Measurements from ENCODE around the gene GPR152. TPM values are rescaled to one million over a fixed set of nuclear protein-coding genes. Genes with fewer than 3 reads are reported as not detected.
A peak's percentile ranks its signal among the peaks of the same experiment; 100 is the strongest.

The GPR152 gene
- total and polyA plus RNA-seq, 4 experiments from 2014 or later: 0.35 to 1.7 TPM; not detected in 2

GRCh38 chr11:67448220-67448609 is 4.3 kb downstream of the GPR152 start:
- Histone ChIP-seq H3K9me3 (ENCODE audit: control insufficient read depth in 1 of 2, low read length in 2 of 2) (no peaks in the 10 kb centered on the region), H3K27me3 (ENCODE audit: insufficient read depth, low read length) (no peaks in the 10 kb centered on the region), H3K36me3 (ENCODE audit: insufficient read depth, low read length) (no peaks in the 10 kb centered on the region), H3K27ac (ENCODE audit: low read depth, low read length) (peak overlapping the region; percentile 16), H3K4me3 (ENCODE audit: low read length in 2 of 2) (no peak overlapping the region), H3K4me1 (ENCODE audit: insufficient read depth, low read length) (peaks cover 51% of the 10 kb centered on the region)
- intact Hi-C loops (cut with micrococcal nuclease): no loop called here
- Mint-ChIP-seq H3K27ac (peak overlapping the region; percentile 32 to 94 (median 52)), H3K4me1 (peaks cover 37 to 67% (median 49%) of the 10 kb centered on the region in 4 donors), H3K36me3 (no peaks in the 10 kb centered on the region), H3K27me3 (no peaks in the 10 kb centered on the region), H3K9me3 (peaks cover 0 to 2% (median 0%) of the 10 kb centered on the region in 8 donors), H3K4me3 (peak overlapping the region in 2 of 8 donors; percentile 36 to 56)
- ChIA-PET CTCF (ENCODE audit: partially characterized antibody) (no interaction called here), POLR2A (ENCODE audit: partially characterized antibody) (interaction anchor here (1.2 to 30.4 kb wide), 5 partner anchors 9 to 46 kb away, joined by 4 to 900 read pairs (median 130); partner anchors contain the start of genes CABP4, CORO1B, GPR152 and PPP1CA)
- DNase-seq: no peak

GRCh38 chr11:67445515-67445914 is 7.0 kb downstream of the GPR152 start:
- Histone ChIP-seq H3K27me3 (ENCODE audit: insufficient read depth, low read length) (no peaks in the 10 kb centered on the region), H3K4me3 (ENCODE audit: low read length in 2 of 2) (no peak overlapping the region), H3K36me3 (ENCODE audit: insufficient read depth, low read length) (no peaks in the 10 kb centered on the region), H3K4me1 (ENCODE audit: insufficient read depth, low read length) (peaks cover 75% of the 10 kb centered on the region), H3K27ac (ENCODE audit: low read depth, low read length) (peak overlapping the region; percentile 75), H3K9me3 (ENCODE audit: control insufficient read depth in 1 of 2, low read length in 2 of 2) (no peaks in the 10 kb centered on the region)
- peak overlapping the region; percentile 94 to 100 (median 98) for H3K27ac Mint-ChIP-seq
- H3K9me3 Mint-ChIP-seq: peaks cover 0 to 2% (median 0%) of the 10 kb centered on the region in 8 donors
- POLR2A ChIA-PET (ENCODE audit: partially characterized antibody): interaction anchor here (0.7 to 30.4 kb wide), 11 partner anchors 7 to 62 kb away, joined by 3 to 900 read pairs (median 4); partner anchors contain the start of genes AIP, CABP4, CDK2AP2 and CORO1B
- peak overlapping the region in 7 of 8 donors; percentile 27 to 87 (median 77) for H3K4me3 Mint-ChIP-seq
- H3K36me3 Mint-ChIP-seq: peaks cover 0 to 1% of the 10 kb centered on the region in 2 donors
- no peak for DNase-seq
- H3K27me3 Mint-ChIP-seq: no peaks in the 10 kb centered on the region
- peaks cover 48 to 87% (median 68%) of the 10 kb centered on the region in 4 donors for H3K4me1 Mint-ChIP-seq
- CTCF ChIA-PET (ENCODE audit: partially characterized antibody): interaction anchor here (0.6 to 2.2 kb wide), 3 partner anchors 14 to 44 kb away, joined by 3 to 7 read pairs (median 3); partner anchors contain the start of gene PPP1CA
- intact Hi-C loops (cut with micrococcal nuclease): no loop called here

- Mint-ChIP-seq H3K9me3 (no peaks in the 10 kb centered on the region), H3K36me3 (peaks cover 0 to 11% of the 10 kb centered on the region in 2 donors), H3K27me3 (no peaks in the 10 kb centered on the region), H3K4me3 (peak overlapping the region; percentile 45 to 86 (median 62)), H3K27ac (peak overlapping the region; percentile 87 to 98 (median 89)), H3K4me1 (peaks cover 53 to 90% (median 72%) of the 10 kb centered on the region in 4 donors)
- DNase-seq: no peak
- no peaks in the 10 kb centered on the region for H3K36me3 ChIP-seq (ENCODE audit: insufficient read depth, low read length)
- no peaks in the 10 kb centered on the region for H3K9me3 ChIP-seq (ENCODE audit: control insufficient read depth in 1 of 2, low read length in 2 of 2)
- CTCF ChIA-PET (ENCODE audit: partially characterized antibody): no interaction called here
- no peak overlapping the region for H3K4me3 ChIP-seq (ENCODE audit: low read length in 2 of 2)
- H3K27ac ChIP-seq (ENCODE audit: low read depth, low read length): peak overlapping the region; percentile 75
- intact Hi-C loops (cut with micrococcal nuclease): loop anchor here (1.0 kb wide), 2 partner anchors 14 to 27 kb away; partner anchors contain the start of genes RPS6KB2 and TMEM134
- POLR2A ChIA-PET (ENCODE audit: partially characterized antibody): interaction anchor here (1.2 to 30.4 kb wide), 11 partner anchors 4 to 41 kb away, joined by 3 to 900 read pairs (median 11); partner anchors contain the start of genes AIP, CABP4, CORO1B and GPR152
- H3K4me1 ChIP-seq (ENCODE audit: insufficient read depth, low read length): peaks cover 80% of the 10 kb centered on the region
- H3K27me3 ChIP-seq (ENCODE audit: insufficient read depth, low read length): no peaks in the 10 kb centered on the region
Observed at GRCh38 chr11:67442504-67443404, 9.8 kb downstream of the GPR152 start.

GRCh38 chr11:67441731-67442351 is 10.7 kb downstream of the GPR152 start:
- Mint-ChIP-seq H3K27ac (peak overlapping the region; percentile 87 to 98 (median 89)), H3K9me3 (no peaks in the 10 kb centered on the region), H3K4me3 (peak overlapping the region; percentile 39 to 86 (median 56)), H3K4me1 (peaks cover 50 to 87% (median 64%) of the 10 kb centered on the region in 4 donors), H3K36me3 (peaks cover 0 to 19% of the 10 kb centered on the region in 2 donors), H3K27me3 (no peaks in the 10 kb centered on the region)
- DNase-seq: peak; percentile 47 to 70 (median 56)
- Histone ChIP-seq H3K4me3 (ENCODE audit: low read length in 2 of 2) (no peak overlapping the region), H3K36me3 (ENCODE audit: insufficient read depth, low read length) (no peaks in the 10 kb centered on the region), H3K27ac (ENCODE audit: low read depth, low read length) (peak overlapping the region; percentile 40), H3K9me3 (ENCODE audit: control insufficient read depth in 1 of 2, low read length in 2 of 2) (no peaks in the 10 kb centered on the region), H3K27me3 (ENCODE audit: insufficient read depth, low read length) (no peaks in the 10 kb centered on the region), H3K4me1 (ENCODE audit: insufficient read depth, low read length) (peaks cover 71% of the 10 kb centered on the region)
- CTCF ChIA-PET (ENCODE audit: partially characterized antibody): interaction anchor here (0.7 to 1.6 kb wide), 3 partner anchors 11 to 27 kb away, joined by 3 to 4 read pairs (median 3); partner anchors contain the start of gene TMEM134
- intact Hi-C loops (cut with micrococcal nuclease): no loop called here
- POLR2A ChIA-PET (ENCODE audit: partially characterized antibody): interaction anchor here (11.9 to 31.8 kb wide), 5 partner anchors 3 to 47 kb away, joined by 279 to 2262 read pairs (median 900); partner anchors contain the start of genes AIP, CABP4, CARNS1 and CORO1B

GRCh38 chr11:67441098-67441563 is 11.4 kb downstream of the GPR152 start:
- no peaks in the 10 kb centered on the region for H3K27me3 ChIP-seq (ENCODE audit: insufficient read depth, low read length)
- Mint-ChIP-seq H3K27me3 (no peaks in the 10 kb centered on the region), H3K4me3 (peak overlapping the region in 3 of 8 donors; percentile 21 to 82 (median 55)), H3K27ac (peak overlapping the region; percentile 43 to 98 (median 92)), H3K9me3 (no peaks in the 10 kb centered on the region), H3K36me3 (peaks cover 4 to 24% of the 10 kb centered on the region in 2 donors), H3K4me1 (peaks cover 48 to 86% (median 59%) of the 10 kb centered on the region in 4 donors)
- POLR2A ChIA-PET (ENCODE audit: partially characterized antibody): interaction anchor here (0.9 to 31.8 kb wide), 6 partner anchors 12 to 201 kb away, joined by 4 to 2262 read pairs (median 492); partner anchors contain the start of genes AIP, CABP4, CARNS1 and CORO1B
- peak overlapping the region; percentile 78 for H3K27ac ChIP-seq (ENCODE audit: low read depth, low read length)
- intact Hi-C loops (cut with micrococcal nuclease): no loop called here
- no peak overlapping the region for H3K4me3 ChIP-seq (ENCODE audit: low read length in 2 of 2)
- DNase-seq: peak in 1 of 5 donors; percentile 26
- H3K36me3 ChIP-seq (ENCODE audit: insufficient read depth, low read length): peaks cover 3% of the 10 kb centered on the region
- peaks cover 69% of the 10 kb centered on the region for H3K4me1 ChIP-seq (ENCODE audit: insufficient read depth, low read length)
- CTCF ChIA-PET (ENCODE audit: partially characterized antibody): interaction anchor here (0.7 to 1.6 kb wide), 4 partner anchors 10 to 28 kb away, joined by 3 to 4 read pairs (median 3); partner anchors contain the start of gene TMEM134
- no peaks in the 10 kb centered on the region for H3K9me3 ChIP-seq (ENCODE audit: control insufficient read depth in 1 of 2, low read length in 2 of 2)

- peak overlapping the region; percentile 78 for H3K27ac ChIP-seq (ENCODE audit: low read depth, low read length)
- H3K36me3 Mint-ChIP-seq: peaks cover 6 to 25% of the 10 kb centered on the region in 2 donors
- ChIA-PET CTCF (ENCODE audit: partially characterized antibody) (interaction anchor here (0.7 to 5.0 kb wide), 6 partner anchors 10 to 37 kb away, joined by 3 to 65 read pairs (median 4); partner anchors contain the start of genes PPP1CA, TBC1D10C and TMEM134), POLR2A (ENCODE audit: partially characterized antibody) (interaction anchor here (0.9 to 31.8 kb wide), 7 partner anchors 12 to 201 kb away, joined by 4 to 2262 read pairs (median 279); partner anchors contain the start of genes AIP, CABP4, CARNS1 and CDK2AP2)
- peaks cover 10% of the 10 kb centered on the region for H3K36me3 ChIP-seq (ENCODE audit: insufficient read depth, low read length)
- peak overlapping the region; percentile 47 to 81 for H3K4me3 ChIP-seq (ENCODE audit: low read length in 2 of 2)
- H3K9me3 ChIP-seq (ENCODE audit: control insufficient read depth in 1 of 2, low read length in 2 of 2): no peaks in the 10 kb centered on the region
- peaks cover 69% of the 10 kb centered on the region for H3K4me1 ChIP-seq (ENCODE audit: insufficient read depth, low read length)
- peak overlapping the region; percentile 96 to 99 (median 97) for H3K4me3 Mint-ChIP-seq
- H3K27me3 Mint-ChIP-seq: no peaks in the 10 kb centered on the region
- DNase-seq: peak in 1 of 5 donors; percentile 31
- intact Hi-C loops (cut with micrococcal nuclease): no loop called here
- H3K27me3 ChIP-seq (ENCODE audit: insufficient read depth, low read length): no peaks in the 10 kb centered on the region
- H3K9me3 Mint-ChIP-seq: peaks cover 0 to under 1% (median 0%) of the 10 kb centered on the region in 8 donors
- peaks cover 42 to 84% (median 55%) of the 10 kb centered on the region in 4 donors for H3K4me1 Mint-ChIP-seq
- H3K27ac Mint-ChIP-seq: peak overlapping the region; percentile 92 to 98 (median 96)
Observed at GRCh38 chr11:67440229-67441097, 12.1 kb downstream of the GPR152 start.

Data from CD4-positive, alpha-beta memory T cell (primary cell).